Memory B cell (primary cell): ENCODE results near the gene KIF14.
"Not testable (repeated sequence)": the region's sequence is repeated elsewhere in the genome, so short reads cannot be mapped to it uniquely, and the experiment has no call there.

ENCODE experiments used
- ATAC-seq: fragments of 150-1000 bp; cut with Tn5 transposase; 2 replicates; pipeline ENCODE4 v1.10.0; 2021; ENCODE audit warnings: low read depth, mild to moderate bottlenecking, moderate library complexity
- DNase-seq, 2 donors: peaks; one replicate each; pipeline ENCODE4 v3.0.0; 2022; ENCODE audit warnings: low spot score in 2 of 2
- H3K27ac Mint-ChIP-seq: one replicate; pipeline ENCODE4 v1.8.0; 2022; ENCODE audit warnings: mild to moderate bottlenecking, moderate library complexity, mixed read lengths
- H3K27me3 Mint-ChIP-seq: one replicate; pipeline ENCODE4 v1.8.0; 2022; ENCODE audit warnings: mixed read lengths
- H3K36me3 Mint-ChIP-seq: one replicate; pipeline ENCODE4 v1.8.0; 2022; ENCODE audit warnings: mild to moderate bottlenecking, mixed read lengths
- H3K4me1 Mint-ChIP-seq: one replicate; pipeline ENCODE4 v1.8.0; 2022; ENCODE audit warnings: mixed read lengths
- H3K4me3 Mint-ChIP-seq: one replicate; pipeline ENCODE4 v1.8.0; 2022; ENCODE audit warnings: mild to moderate bottlenecking, moderate library complexity, mixed read lengths
- H3K9me3 Mint-ChIP-seq: one replicate; pipeline ENCODE4 v1.8.0; 2022; ENCODE audit warnings: mixed read lengths

KIF14 gene

GRCh38 chr1:200624679-200625335 is 4.3 kb upstream of the KIF14 start:
- DNase-seq = no peak
- peaks cover 16% of the 10 kb centered on the region for H3K4me1 Mint-ChIP-seq
- no peaks in the 10 kb centered on the region for H3K27me3 Mint-ChIP-seq
- no peak for ATAC-seq
- H3K36me3 Mint-ChIP-seq = no peaks in the 10 kb centered on the region
- no peak overlapping the region for H3K27ac Mint-ChIP-seq
- H3K4me3 Mint-ChIP-seq = no peak overlapping the region
- H3K9me3 Mint-ChIP-seq = no peaks in the 10 kb centered on the region

GRCh38 chr1:200619894-200620272 is 668 bp downstream of the KIF14 start:
- Mint-ChIP-seq H3K27ac (no peak overlapping the region), H3K27me3 (no peaks in the 10 kb centered on the region), H3K4me1 (peaks cover 2% of the 10 kb centered on the region), H3K9me3 (no peaks in the 10 kb centered on the region), H3K36me3 (no peaks in the 10 kb centered on the region), H3K4me3 (peak overlapping the region; percentile 97)
- ATAC-seq = no peak
- no peak for DNase-seq

GRCh38 chr1:200610846-200611245 is 9.7 kb downstream of the KIF14 start:
- no peak for DNase-seq
- no peaks in the 10 kb centered on the region for H3K4me1 Mint-ChIP-seq
- no peak overlapping the region for H3K27ac Mint-ChIP-seq

GRCh38 chr1:200602632-200603031 is 17.9 kb downstream of the KIF14 start:
- Mint-ChIP-seq H3K4me1 (no peaks in the 10 kb centered on the region), H3K36me3 (no peaks in the 10 kb centered on the region), H3K9me3 (no peaks in the 10 kb centered on the region)

More at GRCh38 chr1:200610846-200611245, 9.7 kb downstream of the KIF14 start:
- Mint-ChIP-seq H3K36me3 (no peaks in the 10 kb centered on the region), H3K27me3 (no peaks in the 10 kb centered on the region), H3K9me3 (no peaks in the 10 kb centered on the region), H3K4me3 (no peak overlapping the region)
- ATAC-seq = no peak

GRCh38 chr1:200590001-200590400 is 30.6 kb downstream of the KIF14 start:
- DNase-seq (no peak), ATAC-seq (no peak)
- no peaks in the 10 kb centered on the region for H3K36me3 Mint-ChIP-seq
- peaks cover 5% of the 10 kb centered on the region for H3K4me1 Mint-ChIP-seq
- no peak overlapping the region for H3K27ac Mint-ChIP-seq
- no peaks in the 10 kb centered on the region for H3K27me3 Mint-ChIP-seq
- H3K4me3 Mint-ChIP-seq = no peak overlapping the region
- no peaks in the 10 kb centered on the region for H3K9me3 Mint-ChIP-seq

More at GRCh38 chr1:200602632-200603031, 17.9 kb downstream of the KIF14 start:
- Mint-ChIP-seq H3K27me3 (no peaks in the 10 kb centered on the region), H3K4me3 (no peak overlapping the region), H3K27ac (no peak overlapping the region)
- DNase-seq = no peak
- no peak for ATAC-seq

- Mint-ChIP-seq H3K4me1 (peaks cover 5% of the 10 kb centered on the region), H3K36me3 (no peaks in the 10 kb centered on the region), H3K4me3 (no peak overlapping the region), H3K9me3 (peaks cover 2% of the 10 kb centered on the region), H3K27me3 (no peaks in the 10 kb centered on the region), H3K27ac (no peak overlapping the region)
- DNase-seq (no peak), ATAC-seq (peak; percentile 59)
Measured at GRCh38 chr1:200588698-200589097, 31.9 kb downstream of the KIF14 start.

- H3K36me3 Mint-ChIP-seq = no peaks in the 10 kb centered on the region
- H3K4me1 Mint-ChIP-seq = peaks cover 2% of the 10 kb centered on the region
- no peak for ATAC-seq
- H3K9me3 Mint-ChIP-seq = no peaks in the 10 kb centered on the region
- H3K4me3 Mint-ChIP-seq = no peak overlapping the region
- no peaks in the 10 kb centered on the region for H3K27me3 Mint-ChIP-seq
- no peak overlapping the region for H3K27ac Mint-ChIP-seq
- DNase-seq = no peak
Measured at GRCh38 chr1:200564319-200564718, 56.2 kb downstream of the KIF14 start.

GRCh38 chr1:200561856-200562214 is 58.7 kb downstream of the KIF14 start:
- ATAC-seq = no peak
- H3K27ac Mint-ChIP-seq = no peak overlapping the region
- no peak for DNase-seq

GRCh38 chr1:200558866-200559459 is 61.6 kb downstream of the KIF14 start:
- H3K27me3 Mint-ChIP-seq = no peaks in the 10 kb centered on the region
- peaks cover 2% of the 10 kb centered on the region for H3K4me1 Mint-ChIP-seq
- ATAC-seq = peak; percentile 43
- H3K27ac Mint-ChIP-seq = no peak overlapping the region
- H3K9me3 Mint-ChIP-seq = no peaks in the 10 kb centered on the region
- H3K4me3 Mint-ChIP-seq = no peak overlapping the region
- no peaks in the 10 kb centered on the region for H3K36me3 Mint-ChIP-seq
- DNase-seq = peak in 1 of 2 donors; percentile 12

More at GRCh38 chr1:200561856-200562214, 58.7 kb downstream of the KIF14 start:
- H3K4me3 Mint-ChIP-seq = no peak overlapping the region
- peaks cover 2% of the 10 kb centered on the region for H3K4me1 Mint-ChIP-seq
- no peaks in the 10 kb centered on the region for H3K27me3 Mint-ChIP-seq
- no peaks in the 10 kb centered on the region for H3K9me3 Mint-ChIP-seq
- H3K36me3 Mint-ChIP-seq = no peaks in the 10 kb centered on the region

- H3K36me3 Mint-ChIP-seq = no peaks in the 10 kb centered on the region
- no peak for DNase-seq
- H3K9me3 Mint-ChIP-seq = no peaks in the 10 kb centered on the region
Measured at GRCh38 chr1:200556002-200556401, 64.5 kb downstream of the KIF14 start.

GRCh38 chr1:200552737-200553136 is 67.8 kb downstream of the KIF14 start:
- H3K4me1 Mint-ChIP-seq, H3K27ac Mint-ChIP-seq, ATAC-seq, H3K27me3 Mint-ChIP-seq, H3K9me3 Mint-ChIP-seq, H3K36me3 Mint-ChIP-seq, DNase-seq, H3K4me3 Mint-ChIP-seq: not testable (repeated sequence)

More at GRCh38 chr1:200556002-200556401, 64.5 kb downstream of the KIF14 start:
- Mint-ChIP-seq H3K4me1 (no peaks in the 10 kb centered on the region), H3K4me3 (no peak overlapping the region), H3K27me3 (no peaks in the 10 kb centered on the region), H3K27ac (no peak overlapping the region)
- no peak for ATAC-seq

GRCh38 chr1:200550367-200550766 is 70.2 kb downstream of the KIF14 start:
- no peak for ATAC-seq
- no peak for DNase-seq
- H3K4me3 Mint-ChIP-seq = no peak overlapping the region
- no peaks in the 10 kb centered on the region for H3K9me3 Mint-ChIP-seq
- H3K27me3 Mint-ChIP-seq = peaks cover 8% of the 10 kb centered on the region
- no peaks in the 10 kb centered on the region for H3K36me3 Mint-ChIP-seq
- H3K27ac Mint-ChIP-seq = no peak overlapping the region
- peaks cover 13% of the 10 kb centered on the region for H3K4me1 Mint-ChIP-seq

GRCh38 chr1:200547386-200547785 is 73.2 kb downstream of the KIF14 start:
- H3K27ac Mint-ChIP-seq = no peak overlapping the region
- H3K4me3 Mint-ChIP-seq = no peak overlapping the region
- H3K36me3 Mint-ChIP-seq = no peaks in the 10 kb centered on the region
- DNase-seq = no peak
- no peaks in the 10 kb centered on the region for H3K9me3 Mint-ChIP-seq
- H3K27me3 Mint-ChIP-seq = peaks cover 12% of the 10 kb centered on the region
- ATAC-seq = no peak
- H3K4me1 Mint-ChIP-seq = peaks cover 14% of the 10 kb centered on the region

GRCh38 chr1:200546577-200546976 is 74.0 kb downstream of the KIF14 start:
- Mint-ChIP-seq H3K4me3 (no peak overlapping the region), H3K36me3 (no peaks in the 10 kb centered on the region), H3K27ac (no peak overlapping the region), H3K9me3 (no peaks in the 10 kb centered on the region), H3K27me3 (peaks cover 13% of the 10 kb centered on the region), H3K4me1 (peaks cover 14% of the 10 kb centered on the region)
- ATAC-seq = no peak
- no peak for DNase-seq

GRCh38 chr1:200542162-200542561 is 78.4 kb downstream of the KIF14 start:
- no peak for DNase-seq
- Mint-ChIP-seq H3K27ac (no peak overlapping the region), H3K4me3 (no peak overlapping the region), H3K27me3 (peaks cover 25% of the 10 kb centered on the region), H3K4me1 (peaks cover 11% of the 10 kb centered on the region), H3K9me3 (peaks cover 1% of the 10 kb centered on the region), H3K36me3 (no peaks in the 10 kb centered on the region)
- no peak for ATAC-seq
